Mesothelial cell of epicardium (in vitro differentiated cells): Measurements from ENCODE around the gene COL16A1. TPM values are rescaled to one million over a fixed set of nuclear protein-coding genes. Genes with fewer than 3 reads are reported as not detected.

ENCODE experiments used
- DNase-seq, 2 experiments: peaks; one replicate each; pipeline ENCODE4 v3.0.0; 2021; ENCODE audit warnings: low spot score in 2 of 2; ENCODE audit not compliant: unreplicated experiment in 2 of 2
- H3K27ac Mint-ChIP-seq: 2 replicates; pipeline ENCODE4 v1.8.0; 2021; ENCODE audit warnings: mixed read lengths
- H3K27me3 Mint-ChIP-seq: 2 replicates; pipeline ENCODE4 v1.8.0; 2021; ENCODE audit warnings: low read depth, mixed read lengths
- H3K36me3 Mint-ChIP-seq: 2 replicates; pipeline ENCODE4 v1.8.0; 2021; ENCODE audit warnings: mixed read lengths
- H3K4me1 Mint-ChIP-seq: 2 replicates; pipeline ENCODE4 v1.8.0; 2021; ENCODE audit warnings: mixed read lengths
- H3K4me3 Mint-ChIP-seq: 2 replicates; pipeline ENCODE4 v1.8.0; 2021; ENCODE audit warnings: mild to moderate bottlenecking, moderate library complexity, mixed read lengths
- H3K9me3 Mint-ChIP-seq: 2 replicates; pipeline ENCODE4 v1.8.0; 2021; ENCODE audit warnings: mixed read lengths
- CTCF ChIP-seq: fragments of 200-600 bp; sonication (generic); IDR thresholded peaks from one replicate; pipeline ENCODE4 v1.5.0; 2021; ENCODE audit warnings: antibody characterized with exemption; ENCODE audit not compliant: unreplicated experiment
- total RNA-seq: library from RNA; stranded (reverse); gene quantifications from 3 replicates; pipeline ENCODE4 v1.2.1, GENCODE V29; 2021

The COL16A1 gene
- total RNA-seq, 1 donor from 2014 or later = 389 TPM

- DNase-seq = no peak
- no peak overlapping the region for H3K4me3 Mint-ChIP-seq
- H3K27ac Mint-ChIP-seq = no peak overlapping the region
- TF ChIP-seq CTCF = no peak
- peaks cover 17% of the 10 kb centered on the region for H3K36me3 Mint-ChIP-seq
- no peaks in the 10 kb centered on the region for H3K27me3 Mint-ChIP-seq
- peaks cover 11% of the 10 kb centered on the region for H3K4me1 Mint-ChIP-seq
- H3K9me3 Mint-ChIP-seq = no peaks in the 10 kb centered on the region
Measured at GRCh38 chr1:31662463-31662862, 41.4 kb downstream of the COL16A1 start.

GRCh38 chr1:31661856-31662255 is 42.0 kb downstream of the COL16A1 start:
- TF ChIP-seq CTCF = no peak
- Mint-ChIP-seq H3K4me3 (no peak overlapping the region), H3K4me1 (peaks cover 10% of the 10 kb centered on the region), H3K27me3 (no peaks in the 10 kb centered on the region), H3K36me3 (peaks cover 17% of the 10 kb centered on the region), H3K9me3 (no peaks in the 10 kb centered on the region), H3K27ac (no peak overlapping the region)
- no peak for DNase-seq

- TF ChIP-seq CTCF = no peak
- no peak for DNase-seq
- H3K36me3 Mint-ChIP-seq = peaks cover 20% of the 10 kb centered on the region
- H3K4me1 Mint-ChIP-seq = peaks cover 1% of the 10 kb centered on the region
- H3K4me3 Mint-ChIP-seq = no peak overlapping the region
- H3K27ac Mint-ChIP-seq = no peak overlapping the region
- H3K27me3 Mint-ChIP-seq = no peaks in the 10 kb centered on the region
- no peaks in the 10 kb centered on the region for H3K9me3 Mint-ChIP-seq
Measured at GRCh38 chr1:31660871-31661455, 42.9 kb downstream of the COL16A1 start.

- Mint-ChIP-seq H3K36me3 (peaks cover 24% of the 10 kb centered on the region), H3K9me3 (no peaks in the 10 kb centered on the region), H3K4me3 (no peak overlapping the region), H3K4me1 (no peaks in the 10 kb centered on the region), H3K27ac (no peak overlapping the region), H3K27me3 (no peaks in the 10 kb centered on the region)
- no peak for DNase-seq
- no peak for TF ChIP-seq CTCF
Measured at GRCh38 chr1:31659889-31660288, 43.9 kb downstream of the COL16A1 start.

GRCh38 chr1:31658721-31659120 is 45.1 kb downstream of the COL16A1 start:
- H3K4me3 Mint-ChIP-seq = no peak overlapping the region
- DNase-seq = no peak
- no peaks in the 10 kb centered on the region for H3K4me1 Mint-ChIP-seq
- no peaks in the 10 kb centered on the region for H3K27me3 Mint-ChIP-seq
- no peak overlapping the region for H3K27ac Mint-ChIP-seq
- no peak for TF ChIP-seq CTCF
- no peaks in the 10 kb centered on the region for H3K9me3 Mint-ChIP-seq
- peaks cover 27% of the 10 kb centered on the region for H3K36me3 Mint-ChIP-seq
